Measurements from ENCODE around the gene CDK2. TPM values are rescaled to one million over a fixed set of nuclear protein-coding genes. Genes with fewer than 3 reads are reported as not detected.
A peak's percentile ranks its signal among the peaks of the same experiment; 100 is the strongest.
"Not testable (repeated sequence)": the region's sequence is repeated elsewhere in the genome, so short reads cannot be mapped to it uniquely, and the experiment has no call there.

CDK2 gene
- total and polyA plus RNA-seq, 2 of the 4 experiments (the other 2 are of a cell fraction) = 42.5 to 61.7 TPM

DNA sequence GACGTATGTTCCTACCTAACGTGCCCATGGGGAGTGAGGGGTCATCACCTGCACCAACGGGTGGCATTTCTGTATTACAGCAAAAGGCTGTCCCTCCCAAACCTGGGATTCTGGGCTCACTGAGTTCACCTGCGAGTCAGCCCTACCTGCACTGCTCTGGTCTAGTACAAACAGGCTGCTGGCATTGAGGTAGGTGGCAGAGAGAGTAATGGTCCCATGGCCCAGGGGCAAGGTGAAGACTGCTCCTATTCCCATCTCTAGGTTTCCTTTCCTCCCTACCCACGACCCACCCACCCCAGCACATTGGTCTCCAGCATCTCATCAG is 30.9 kb downstream of the CDK2 start:
- H3K9me3 ChIP-seq (ENCODE audit: control insufficient read depth, insufficient read depth, low read length) = no peaks in the 10 kb centered on the region
- H2BK15ac ChIP-seq (ENCODE audit: low read depth, low read length) = peak overlapping the region; percentile 23; the same call in 1 of the 3 replicates
- ATAC-seq (ENCODE audit: low read depth) (peak; percentile 2; the same call in 1 of the 2 replicates), DNase-seq (no peak)
- H4K91ac ChIP-seq (ENCODE audit: insufficient read depth, low read depth, low read length) = peak overlapping the region; percentile 76
- H3K14ac ChIP-seq (replicated peaks; ENCODE audit: low read depth, low read length) = peak overlapping the region; percentile 96
- H3K9ac ChIP-seq (ENCODE audit: low read depth, low read length) = peak overlapping the region; percentile 83
- H4K20me1 ChIP-seq (ENCODE audit: insufficient read depth, low read length) = no peaks in the 10 kb centered on the region; the same call in 1 of the 2 replicates
- peaks cover 4% of the 10 kb centered on the region for H3K4me1 ChIP-seq (ENCODE audit: control insufficient read depth, insufficient read depth, low read length)
- H2BK5ac ChIP-seq (ENCODE audit: low read depth, low read length, poor library complexity, severe bottlenecking) = peak overlapping the region; percentile 58
- H3K27ac ChIP-seq (ENCODE audit: insufficient read depth, low read length) = peak overlapping the region; percentile 66
- H3K4me3 ChIP-seq (ENCODE audit: insufficient read depth, low read depth, low read length) = peak overlapping the region; percentile 68
- H4K8ac ChIP-seq (ENCODE audit: low read depth in 2 of 2, low read length in 2 of 2) = peak overlapping the region; percentile 48 to 95
- H4K5ac ChIP-seq (ENCODE audit: low read depth, low read length) = peak overlapping the region; percentile 72
- in situ Hi-C loops (cut with MboI; ENCODE audit: low sequenced_read_pairs) = loop anchor here (5.0 kb wide), 1 partner anchor 40 kb away; no protein-coding TSS in a partner anchor
- peak overlapping the region; percentile 97 for H2AFZ ChIP-seq (replicated peaks; ENCODE audit: low read length, poor library complexity)
- ChIA-PET CTCF (interaction anchor here (0.6 to 1.5 kb wide), 2 partner anchors 32 to 43 kb away, joined by 3 to 11 read pairs; no protein-coding TSS in a partner anchor), POLR2A (ENCODE audit: unreplicated experiment) (no interaction called here)
- intact Hi-C loops (cut with micrococcal nuclease) = loop anchor here (10.0 kb wide), 1 partner anchor 107 kb away; the partner anchor contains the start of gene PA2G4
- TF ChIP-seq CEBPB (IDR thresholded peaks at IDR 0.05; ENCODE audit: low read depth, low read length) (no peak), POLR2A (IDR thresholded peaks at IDR 0.05; ENCODE audit: low read depth, low read length) (no peak), SMC3 (IDR thresholded peaks at IDR 0.05; ENCODE audit: low read depth, low read length) (no peak), CHD1 (IDR thresholded peaks at IDR 0.05; ENCODE audit: low read depth, low read length) (no peak), FOS (IDR thresholded peaks at IDR 0.05; ENCODE audit: low read depth, low read length) (no peak)
- TF ChIP-seq, protein P1, sequence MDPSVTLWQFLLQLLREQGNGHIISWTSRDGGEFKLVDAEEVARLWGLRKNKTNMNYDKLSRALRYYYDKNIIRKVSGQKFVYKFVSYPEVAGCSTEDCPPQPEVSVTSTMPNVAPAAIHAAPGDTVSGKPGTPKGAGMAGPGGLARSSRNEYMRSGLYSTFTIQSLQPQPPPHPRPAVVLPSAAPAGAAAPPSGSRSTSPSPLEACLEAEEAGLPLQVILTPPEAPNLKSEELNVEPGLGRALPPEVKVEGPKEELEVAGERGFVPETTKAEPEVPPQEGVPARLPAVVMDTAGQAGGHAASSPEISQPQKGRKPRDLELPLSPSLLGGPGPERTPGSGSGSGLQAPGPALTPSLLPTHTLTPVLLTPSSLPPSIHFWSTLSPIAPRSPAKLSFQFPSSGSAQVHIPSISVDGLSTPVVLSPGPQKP (IDR thresholded peaks at IDR 0.05; ENCODE audit: borderline replicate concordance, low read depth, low read length) = no peak
- H2AK9ac ChIP-seq (replicated peaks; ENCODE audit: low read depth, low read length, poor library complexity) = peak overlapping the region; percentile 84
- peak overlapping the region; percentile 94 for H3K23ac ChIP-seq (ENCODE audit: low read depth, low read length)
- peak overlapping the region; percentile 88 for H3K4ac ChIP-seq (ENCODE audit: low read depth, low read length)
- 0% methylated on average over 1 of the region's 5 CpGs; no CpG with 5 or more reads in 1 of the 2 experiments for WGBS, 2 experiments (ENCODE audit: extremely low coverage in 2 of 2, insufficient read length in 1 of 2)
- no TSS peak for BruUV-seq (replicated peaks)
- no peaks in the 10 kb centered on the region for H3K27me3 ChIP-seq (ENCODE audit: control insufficient read depth, insufficient read depth, low read length)
- H2AK5ac ChIP-seq (ENCODE audit: low read depth, low read length) = peak overlapping the region; percentile 46
- H3K36me3 ChIP-seq (ENCODE audit: control insufficient read depth, insufficient read depth, low read length) = peaks cover 13% of the 10 kb centered on the region
- H3K18ac ChIP-seq (ENCODE audit: low read depth, low read length) = peak overlapping the region; percentile 43
- dilution Hi-C loops (cut with HindIII; ENCODE audit: low sequenced_read_pairs, unreplicated experiment) = no loop called here
- H2BK20ac ChIP-seq (ENCODE audit: low read depth, low read length) = no peak overlapping the region
- peaks cover 5 to 16% of the 10 kb centered on the region in 2 experiments for H3K79me1 ChIP-seq (ENCODE audit: low read depth in 1 of 2, low read length in 2 of 2)
- peak overlapping the region; percentile 4; the same call in 1 of the 2 replicates for H2BK120ac ChIP-seq (ENCODE audit: low read depth, low read length)
- H3K9me1 ChIP-seq (ENCODE audit: insufficient read depth, low read length) = peaks cover 5% of the 10 kb centered on the region; the same call in 1 of the 2 replicates
- peak overlapping the region; percentile 92 for H3K4me2 ChIP-seq (ENCODE audit: low read depth, low read length)
- peak overlapping the region; percentile 60 for H3K56ac ChIP-seq (ENCODE audit: extremely low read depth, insufficient read depth, low read length)

DNA sequence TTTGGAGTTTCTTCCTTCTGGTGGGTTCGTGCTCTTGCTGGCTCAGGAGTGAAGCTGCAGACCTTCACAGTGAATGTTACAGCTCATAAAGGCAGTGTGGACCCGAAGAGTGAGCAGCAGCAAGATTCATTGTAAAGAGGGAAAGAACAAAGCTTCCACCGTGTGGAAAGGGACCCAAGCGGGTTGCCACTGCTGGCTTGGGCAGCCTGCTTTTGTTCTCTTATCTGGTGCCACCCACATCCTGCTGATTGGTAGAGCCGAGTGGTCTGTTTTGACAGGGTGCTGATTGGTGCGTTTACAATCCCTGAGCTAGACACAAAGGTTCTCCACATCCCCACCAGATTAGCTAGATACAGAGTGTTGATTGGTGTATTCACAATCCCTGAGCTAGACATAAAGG is 32.9 kb downstream of the CDK2 start:
- H3K14ac ChIP-seq (replicated peaks; ENCODE audit: low read depth, low read length); H3K9me3 ChIP-seq (ENCODE audit: control insufficient read depth, insufficient read depth, low read length); POLR2A ChIA-PET (ENCODE audit: unreplicated experiment); H2BK15ac ChIP-seq (ENCODE audit: low read depth, low read length); H2BK20ac ChIP-seq (ENCODE audit: low read depth, low read length); H3K4ac ChIP-seq (ENCODE audit: low read depth, low read length); H3K4me2 ChIP-seq (ENCODE audit: low read depth, low read length); H3K4me1 ChIP-seq (ENCODE audit: control insufficient read depth, insufficient read depth, low read length); H3K27ac ChIP-seq (ENCODE audit: insufficient read depth, low read length); BruUV-seq (replicated peaks); H3K27me3 ChIP-seq (ENCODE audit: control insufficient read depth, insufficient read depth, low read length); H2AK5ac ChIP-seq (ENCODE audit: low read depth, low read length); H4K8ac ChIP-seq (ENCODE audit: low read depth in 2 of 2, low read length in 2 of 2); H3K18ac ChIP-seq (ENCODE audit: low read depth, low read length); H3K4me3 ChIP-seq (ENCODE audit: insufficient read depth, low read depth, low read length); DNase-seq; H4K20me1 ChIP-seq (ENCODE audit: insufficient read depth, low read length); H2BK5ac ChIP-seq (ENCODE audit: low read depth, low read length, poor library complexity, severe bottlenecking); H3K9me1 ChIP-seq (ENCODE audit: insufficient read depth, low read length); CTCF ChIA-PET; H3K9ac ChIP-seq (ENCODE audit: low read depth, low read length); H2AK9ac ChIP-seq (replicated peaks; ENCODE audit: low read depth, low read length, poor library complexity); H3K56ac ChIP-seq (ENCODE audit: extremely low read depth, insufficient read depth, low read length); H4K5ac ChIP-seq (ENCODE audit: low read depth, low read length); H3K23ac ChIP-seq (ENCODE audit: low read depth, low read length); H2AFZ ChIP-seq (replicated peaks; ENCODE audit: low read length, poor library complexity); H2BK120ac ChIP-seq (ENCODE audit: low read depth, low read length); dilution Hi-C loops (cut with HindIII; ENCODE audit: low sequenced_read_pairs, unreplicated experiment); H4K91ac ChIP-seq (ENCODE audit: insufficient read depth, low read depth, low read length); ATAC-seq (ENCODE audit: low read depth): not testable (repeated sequence)
- intact Hi-C loops (cut with micrococcal nuclease) = loop anchor here (10.0 kb wide), 1 partner anchor 105 kb away; the partner anchor contains the start of gene PA2G4
- WGBS, 2 experiments (ENCODE audit: extremely low coverage in 2 of 2, insufficient read length in 1 of 2) = no CpG with 5 or more reads among the region's 6 CpGs
- Histone ChIP-seq H3K36me3 (ENCODE audit: control insufficient read depth, insufficient read depth, low read length) (peaks cover 16% of the 10 kb centered on the region), H3K79me1 (ENCODE audit: low read depth in 1 of 2, low read length in 2 of 2) (peaks cover 5 to 16% of the 10 kb centered on the region in 2 experiments)
- in situ Hi-C loops (cut with MboI; ENCODE audit: low sequenced_read_pairs) = loop anchor here (5.0 kb wide), 1 partner anchor 38 kb away; no protein-coding TSS in a partner anchor
